ENCODE measurements around the gene PRX. TPM values are rescaled to one million over a fixed set of nuclear protein-coding genes. Genes with fewer than 3 reads are reported as not detected.

PRX gene
- total and polyA plus RNA-seq, 2 experiments from 2014 or later: 4.2 TPM

- Histone ChIP-seq H3K4me2 (no peak overlapping the region), H3K27me3 (ENCODE audit: insufficient read depth) (no peaks in the 10 kb centered on the region), H3K79me2 (replicated peaks; ENCODE audit: insufficient read depth) (no peaks in the 10 kb centered on the region), H3K4me3 (no peak overlapping the region), H2AFZ (no peak overlapping the region), H3K36me3 (ENCODE audit: insufficient read depth) (peaks cover 7% of the 10 kb centered on the region; the same call in 1 of the 2 replicates), H3F3A (replicated peaks; ENCODE audit: low read depth) (no peaks in the 10 kb centered on the region), H3K4me1 (ENCODE audit: insufficient read depth) (no peaks in the 10 kb centered on the region), H3K9me2 (ENCODE audit: insufficient read depth) (no peaks in the 10 kb centered on the region), H3K27ac (ENCODE audit: low read depth) (no peak overlapping the region), H4K20me1 (replicated peaks; ENCODE audit: insufficient read depth) (no peaks in the 10 kb centered on the region)
- TF ChIP-seq EZH2 (IDR thresholded peaks at IDR 0.05; ENCODE audit: low read depth, unreplicated experiment) (no peak), POLR2AphosphoS5 (IDR thresholded peaks at IDR 0.05; ENCODE audit: low read depth) (no peak; the same call in 1 of the 2 replicates)
- no peaks in the 10 kb centered on the region for H3K9me3 Mint-ChIP-seq
- H3K36me3 Mint-ChIP-seq (ENCODE audit: low read depth): peaks cover 39% of the 10 kb centered on the region
- DNase-seq (ENCODE audit: low spot score) (no peak), ATAC-seq (no peak)
- H3K27me3 Mint-ChIP-seq (ENCODE audit: insufficient read depth, low read depth, poor library complexity): peaks cover 7% of the 10 kb centered on the region
- no peaks in the 10 kb centered on the region for H3K4me1 Mint-ChIP-seq
- no peak overlapping the region for H3K4me3 Mint-ChIP-seq
- no peak overlapping the region for H3K27ac Mint-ChIP-seq
Observed at GRCh38 chr19:40378509-40378908, 34.7 kb downstream of the PRX start.

- Histone ChIP-seq H3K9me2 (ENCODE audit: insufficient read depth) (no peaks in the 10 kb centered on the region), H2AFZ (no peak overlapping the region), H3K36me3 (ENCODE audit: insufficient read depth) (peaks cover 7% of the 10 kb centered on the region; the same call in 1 of the 2 replicates), H3F3A (replicated peaks; ENCODE audit: low read depth) (no peaks in the 10 kb centered on the region), H4K20me1 (replicated peaks; ENCODE audit: insufficient read depth) (no peaks in the 10 kb centered on the region), H3K27ac (ENCODE audit: low read depth) (no peak overlapping the region), H3K4me3 (no peak overlapping the region), H3K27me3 (ENCODE audit: insufficient read depth) (no peaks in the 10 kb centered on the region), H3K4me1 (ENCODE audit: insufficient read depth) (no peaks in the 10 kb centered on the region), H3K79me2 (replicated peaks; ENCODE audit: insufficient read depth) (no peaks in the 10 kb centered on the region), H3K4me2 (no peak overlapping the region)
- Mint-ChIP-seq H3K9me3 (no peaks in the 10 kb centered on the region), H3K27me3 (ENCODE audit: insufficient read depth, low read depth, poor library complexity) (peaks cover 7% of the 10 kb centered on the region), H3K4me1 (no peaks in the 10 kb centered on the region), H3K27ac (no peak overlapping the region), H3K4me3 (no peak overlapping the region), H3K36me3 (ENCODE audit: low read depth) (peaks cover 40% of the 10 kb centered on the region)
- DNase-seq (ENCODE audit: low spot score) (no peak), ATAC-seq (no peak)
- TF ChIP-seq ZNF331 (CRISPR knock-in tag; IDR thresholded peaks at IDR 0.05; ENCODE audit: low read depth) (no peak), EZH2phosphoT487 (IDR thresholded peaks at IDR 0.05; ENCODE audit: unreplicated experiment) (no peak), CTCF (conservative IDR thresholded peaks at IDR 0.05; ENCODE audit: low read depth in 2 of 2) (no peak), ZNF462 (CRISPR knock-in tag; IDR thresholded peaks at IDR 0.05) (no peak), CREB1 (CRISPR knock-in tag; IDR thresholded peaks at IDR 0.05; ENCODE audit: low read depth) (no peak), REST (IDR thresholded peaks at IDR 0.05; ENCODE audit: unreplicated experiment) (no peak)
Observed at GRCh38 chr19:40377876-40378385, 35.2 kb downstream of the PRX start.
